GM12874 (cell line): ENCODE measurements around the gene WDFY2.

Source experiments
- TF ChIP-seq, protein P1 (sequence below): IDR thresholded peaks from 2 replicates; pipeline ENCODE4 v1.5.1; 2011; ENCODE audit warnings: low read depth, mild to moderate bottlenecking, control low read depth, low read length, moderate library complexity; ENCODE audit not compliant: insufficient read depth

Gene WDFY2

DNA sequence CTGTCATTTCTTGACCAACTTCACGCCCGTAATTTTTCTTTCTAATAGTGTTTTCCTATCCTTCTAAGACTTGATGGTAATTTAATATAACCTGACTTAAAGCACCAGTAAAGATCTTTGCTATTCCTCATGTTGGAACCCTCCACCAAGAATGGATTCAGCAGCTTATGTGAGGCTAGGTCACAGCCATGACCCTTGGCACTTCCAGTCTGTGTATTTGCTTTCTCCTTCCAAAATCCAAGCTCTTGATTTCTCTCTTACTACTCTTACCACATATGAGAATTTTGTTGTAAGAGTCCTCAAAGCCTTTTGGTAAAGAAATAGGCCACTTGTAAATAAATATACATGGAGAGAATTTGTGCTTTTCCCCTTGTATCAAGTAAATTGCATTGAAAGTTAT is 158.3 kb downstream of the WDFY2 start:
- TF ChIP-seq, protein P1, sequence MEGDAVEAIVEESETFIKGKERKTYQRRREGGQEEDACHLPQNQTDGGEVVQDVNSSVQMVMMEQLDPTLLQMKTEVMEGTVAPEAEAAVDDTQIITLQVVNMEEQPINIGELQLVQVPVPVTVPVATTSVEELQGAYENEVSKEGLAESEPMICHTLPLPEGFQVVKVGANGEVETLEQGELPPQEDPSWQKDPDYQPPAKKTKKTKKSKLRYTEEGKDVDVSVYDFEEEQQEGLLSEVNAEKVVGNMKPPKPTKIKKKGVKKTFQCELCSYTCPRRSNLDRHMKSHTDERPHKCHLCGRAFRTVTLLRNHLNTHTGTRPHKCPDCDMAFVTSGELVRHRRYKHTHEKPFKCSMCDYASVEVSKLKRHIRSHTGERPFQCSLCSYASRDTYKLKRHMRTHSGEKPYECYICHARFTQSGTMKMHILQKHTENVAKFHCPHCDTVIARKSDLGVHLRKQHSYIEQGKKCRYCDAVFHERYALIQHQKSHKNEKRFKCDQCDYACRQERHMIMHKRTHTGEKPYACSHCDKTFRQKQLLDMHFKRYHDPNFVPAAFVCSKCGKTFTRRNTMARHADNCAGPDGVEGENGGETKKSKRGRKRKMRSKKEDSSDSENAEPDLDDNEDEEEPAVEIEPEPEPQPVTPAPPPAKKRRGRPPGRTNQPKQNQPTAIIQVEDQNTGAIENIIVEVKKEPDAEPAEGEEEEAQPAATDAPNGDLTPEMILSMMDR: no peak

DNA sequence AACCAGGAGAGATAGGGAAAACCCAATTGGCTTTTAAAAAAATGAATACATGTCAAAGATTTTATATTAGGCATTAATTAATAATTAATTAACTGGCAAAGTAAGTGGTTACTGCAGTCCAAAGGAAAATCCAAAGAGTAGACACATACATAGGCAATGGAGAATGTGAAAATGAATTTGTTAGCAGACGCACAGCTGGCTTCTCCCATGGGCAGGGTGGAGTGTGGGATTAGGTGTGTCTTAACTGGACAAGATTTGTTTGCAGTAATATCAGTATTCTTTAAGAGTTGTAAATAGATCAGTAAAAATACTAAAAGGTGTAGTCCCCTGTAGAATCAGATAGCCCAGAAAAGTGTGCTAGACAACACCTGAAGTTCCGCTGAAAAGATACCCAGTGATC is 161.0 kb downstream of the WDFY2 start:
- TF ChIP-seq, protein P1: no peak

DNA sequence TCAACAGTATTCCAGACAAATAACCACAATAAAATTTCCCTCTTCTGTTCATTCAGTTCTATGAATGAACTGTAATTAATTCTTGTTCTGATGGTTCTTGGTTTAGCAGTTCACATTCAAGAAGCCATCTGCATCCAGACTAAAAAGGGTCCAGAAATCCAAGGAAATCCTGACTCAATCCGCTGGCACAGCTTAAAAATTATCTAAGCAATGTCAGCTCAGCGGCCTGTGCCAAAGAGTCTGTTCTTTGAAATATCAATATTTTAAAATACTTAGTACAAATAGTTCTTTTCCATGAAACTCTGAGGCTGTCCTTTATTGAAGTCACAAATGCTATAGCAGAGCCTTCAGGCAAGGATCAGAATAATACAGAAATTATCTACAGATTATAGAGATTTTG is 162.5 kb downstream of the WDFY2 start:
- TF ChIP-seq, protein P1: no peak

DNA sequence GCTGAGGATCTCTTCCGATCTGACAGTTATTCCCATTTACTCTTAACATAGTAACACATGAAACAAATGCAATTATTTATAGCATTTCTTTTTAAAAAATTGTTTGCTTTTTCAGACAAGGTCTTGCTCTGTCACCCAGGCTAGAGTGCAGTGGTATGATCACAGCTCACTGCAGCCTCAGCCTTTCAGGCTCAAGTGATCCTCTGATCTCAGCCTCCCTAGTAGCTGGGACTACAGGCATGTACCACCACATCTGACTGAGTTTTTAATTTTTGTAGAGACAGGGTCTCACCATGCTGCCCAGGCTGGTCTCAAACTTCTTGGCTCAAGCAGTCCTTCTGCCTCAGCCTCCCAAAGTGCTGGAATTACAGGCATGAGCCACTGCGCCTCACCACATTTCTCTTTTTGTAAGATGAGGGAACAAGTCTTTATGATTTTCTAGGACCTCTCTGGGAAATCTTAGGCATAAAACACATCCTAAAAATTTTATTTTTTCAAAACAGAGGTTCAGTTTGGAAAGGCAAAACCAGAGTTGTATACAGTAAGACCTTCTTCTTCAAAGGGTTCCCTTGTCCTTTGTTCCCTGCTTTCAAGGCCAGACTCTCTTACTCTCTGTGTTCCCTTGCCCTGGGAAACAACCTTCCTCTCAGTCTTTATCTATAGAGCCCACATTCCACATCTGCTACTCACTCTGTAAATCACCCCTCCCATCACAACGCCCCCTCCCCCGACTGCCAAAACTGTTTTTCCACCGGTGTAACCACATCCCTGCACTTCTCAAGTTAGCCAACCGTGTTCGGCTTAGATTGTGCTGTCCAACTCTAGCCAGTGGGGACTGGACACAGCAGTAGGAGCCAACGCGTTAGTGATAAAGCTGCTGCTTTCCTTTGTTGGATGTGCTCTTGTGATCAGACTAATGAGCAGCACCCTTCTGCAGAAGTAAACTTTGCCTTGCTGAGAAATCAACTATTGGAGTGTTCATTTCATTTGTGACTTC is 163.5 kb downstream of the WDFY2 start:
- TF ChIP-seq, protein P1: no peak

DNA sequence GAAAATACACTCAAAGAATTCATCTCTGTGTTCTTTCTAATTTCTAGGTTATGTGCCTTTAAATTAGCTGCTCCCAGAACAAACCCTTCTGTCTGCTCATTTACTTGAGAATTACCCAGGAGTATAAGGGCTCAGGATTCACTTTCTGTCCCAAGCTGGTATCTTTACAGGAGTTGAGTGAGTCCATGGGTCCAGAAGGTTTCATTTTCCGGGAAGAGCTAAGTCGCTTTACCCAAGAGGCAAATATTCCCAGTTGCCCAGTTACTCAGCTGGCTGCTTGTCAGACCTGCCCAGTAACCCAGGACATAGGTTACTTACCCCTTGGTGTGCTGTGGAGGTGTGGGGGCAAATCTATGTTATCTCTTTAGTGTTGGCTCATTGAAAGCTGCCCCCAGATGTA is 172.4 kb downstream of the WDFY2 start:
- TF ChIP-seq, protein P1: no peak

DNA sequence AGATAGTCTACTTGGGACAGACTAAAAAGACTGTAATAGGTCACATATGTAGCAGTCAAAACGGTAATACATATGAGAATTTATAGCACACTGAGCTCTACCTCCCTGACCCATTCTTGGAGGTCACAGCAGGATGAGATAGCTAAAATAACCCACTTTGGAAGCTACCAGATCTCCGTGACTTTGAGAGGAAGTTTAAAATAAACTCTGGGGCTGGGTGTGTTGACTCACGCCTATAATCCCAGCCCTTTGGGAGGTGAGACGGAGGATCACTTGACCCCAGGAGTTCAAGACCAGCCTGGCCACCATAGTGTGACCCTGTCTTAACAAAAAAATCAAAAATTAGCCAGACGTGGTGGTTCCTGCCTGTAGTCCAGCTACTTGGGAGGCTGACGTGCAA is 174.4 kb downstream of the WDFY2 start:
- TF ChIP-seq, protein P1: no peak

DNA sequence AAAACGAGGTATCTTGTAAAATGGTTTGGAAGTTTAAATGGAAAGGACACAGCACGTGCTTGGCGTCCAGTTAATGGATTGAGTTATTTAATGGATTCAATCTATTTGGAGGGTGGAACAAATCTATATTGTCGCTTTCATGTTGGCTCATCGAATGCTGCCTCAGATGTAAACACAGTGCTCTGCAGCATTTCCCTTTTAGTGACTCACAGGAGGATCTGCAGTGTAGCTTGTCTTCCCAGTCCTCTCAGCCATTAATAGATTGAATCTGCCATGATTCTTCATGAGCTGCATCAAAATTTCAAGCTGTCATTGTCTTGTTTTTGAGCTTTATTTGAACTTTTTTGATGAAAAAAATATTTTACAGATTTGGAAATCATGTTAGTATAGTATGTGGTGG is 175.0 kb downstream of the WDFY2 start:
- TF ChIP-seq, protein P1: no peak
